MM.1S (cell line): ENCODE data around the gene GPR161.

Experiments
- EZH2 ChIP-seq: fragments of 300-600 bp; sonication (generic); optimal IDR thresholded peaks from 2 replicates; pipeline ENCODE3; 2017; ENCODE audit warnings: low read depth, mild to moderate bottlenecking, antibody characterized with exemption, low read length, mixed read lengths
- EZH2phosphoT487 ChIP-seq: fragments of 300-600 bp; sonication (generic); IDR thresholded peaks from 2 replicates; pipeline ENCODE4 v1.6.1; 2018; ENCODE audit warnings: antibody characterized with exemption, low read length
- TF ChIP-seq, protein P1 (sequence below): fragments of 300-600 bp; sonication (generic); IDR thresholded peaks from 2 replicates; pipeline ENCODE4 v1.5.1; 2016; ENCODE audit warnings: antibody characterized with exemption, low read length, mixed read lengths

GRCh38 chr1:168110896-168111545 is 25.7 kb downstream of the GPR161 start:
- TF ChIP-seq, protein P1, sequence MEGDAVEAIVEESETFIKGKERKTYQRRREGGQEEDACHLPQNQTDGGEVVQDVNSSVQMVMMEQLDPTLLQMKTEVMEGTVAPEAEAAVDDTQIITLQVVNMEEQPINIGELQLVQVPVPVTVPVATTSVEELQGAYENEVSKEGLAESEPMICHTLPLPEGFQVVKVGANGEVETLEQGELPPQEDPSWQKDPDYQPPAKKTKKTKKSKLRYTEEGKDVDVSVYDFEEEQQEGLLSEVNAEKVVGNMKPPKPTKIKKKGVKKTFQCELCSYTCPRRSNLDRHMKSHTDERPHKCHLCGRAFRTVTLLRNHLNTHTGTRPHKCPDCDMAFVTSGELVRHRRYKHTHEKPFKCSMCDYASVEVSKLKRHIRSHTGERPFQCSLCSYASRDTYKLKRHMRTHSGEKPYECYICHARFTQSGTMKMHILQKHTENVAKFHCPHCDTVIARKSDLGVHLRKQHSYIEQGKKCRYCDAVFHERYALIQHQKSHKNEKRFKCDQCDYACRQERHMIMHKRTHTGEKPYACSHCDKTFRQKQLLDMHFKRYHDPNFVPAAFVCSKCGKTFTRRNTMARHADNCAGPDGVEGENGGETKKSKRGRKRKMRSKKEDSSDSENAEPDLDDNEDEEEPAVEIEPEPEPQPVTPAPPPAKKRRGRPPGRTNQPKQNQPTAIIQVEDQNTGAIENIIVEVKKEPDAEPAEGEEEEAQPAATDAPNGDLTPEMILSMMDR = no peak
- TF ChIP-seq EZH2phosphoT487 (no peak), EZH2 (no peak)
